Mucosa of gallbladder (tissue), 1 donor: ENCODE results near the gene MARK4. TPM values are rescaled to one million over a fixed set of nuclear protein-coding genes. Genes with fewer than 3 reads are reported as not detected.
"Not testable (repeated sequence)": the region's sequence is repeated elsewhere in the genome, so short reads cannot be mapped to it uniquely, and the experiment has no call there.

ENCODE experiments used
- DNase-seq: peaks from one replicate; pipeline ENCODE4 v3.0.0-alpha.2; 2020; ENCODE audit warnings: low spot score
- total RNA-seq: library from RNA; stranded (reverse); gene quantifications from one replicate; pipeline ENCODE4 v1.2.1, GENCODE V29; 2021
- donor health status: DM: no; HTN: no; CAD: no.

The MARK4 gene
- total RNA-seq, 1 donor from 2014 or later: 38.8 TPM

- DNase-seq: no peak
These were observed 7.8 kb upstream of the MARK4 start for GRCh38 chr19:45243144-45243732.

GRCh38 chr19:45244133-45244794 lies 6.8 kb upstream of the MARK4 start:
- DNase-seq: no peak

- no peak for DNase-seq
These were observed 5.7 kb upstream of the MARK4 start, which contains the start of gene EXOC3L2 for GRCh38 chr19:45245334-45245787. TSS of gene EXOC3L2 (minus strand) at chr19:45245407. CDS start at chr19:45239045, 6,362 bp downstream.

GRCh38 chr19:45245826-45246225 lies 5.2 kb upstream of the MARK4 start:
- DNase-seq: no peak

- no peak for DNase-seq
These were observed 3.9 kb upstream of the MARK4 start for GRCh38 chr19:45247136-45247535.

GRCh38 chr19:45249261-45250033 lies 1.6 kb upstream of the MARK4 start:
- DNase-seq: no peak

GRCh38 chr19:45250216-45250831 lies 747 bp upstream of the MARK4 start:
- DNase-seq: no peak

- no peak for DNase-seq
These were observed 632 bp downstream of the MARK4 start for GRCh38 chr19:45251452-45252354.

GRCh38 chr19:45253396-45254027 lies 2.4 kb downstream of the MARK4 start:
- no peak for DNase-seq

GRCh38 chr19:45254044-45254531 lies 3.0 kb downstream of the MARK4 start:
- no peak for DNase-seq

- DNase-seq: no peak
These were observed 4.6 kb downstream of the MARK4 start for GRCh38 chr19:45255611-45256157.

- DNase-seq: no peak
These were observed 5.8 kb downstream of the MARK4 start for GRCh38 chr19:45256836-45257235.

GRCh38 chr19:45258862-45259261 lies 7.8 kb downstream of the MARK4 start:
- no peak for DNase-seq

- no peak for DNase-seq
These were observed 11.5 kb downstream of the MARK4 start for GRCh38 chr19:45262570-45262969.

GRCh38 chr19:45263013-45263412 lies 11.9 kb downstream of the MARK4 start:
- no peak for DNase-seq

GRCh38 chr19:45264781-45265317 lies 13.8 kb downstream of the MARK4 start:
- DNase-seq: no peak

- DNase-seq: no peak
These were observed 14.3 kb downstream of the MARK4 start for GRCh38 chr19:45265375-45265774.

- DNase-seq: no peak
These were observed 16.2 kb downstream of the MARK4 start for GRCh38 chr19:45267296-45267695.

GRCh38 chr19:45269939-45270338 lies 18.9 kb downstream of the MARK4 start:
- not testable (repeated sequence) for DNase-seq
